Measurements from ENCODE around the gene ZFYVE27.

Gene ZFYVE27

DNA sequence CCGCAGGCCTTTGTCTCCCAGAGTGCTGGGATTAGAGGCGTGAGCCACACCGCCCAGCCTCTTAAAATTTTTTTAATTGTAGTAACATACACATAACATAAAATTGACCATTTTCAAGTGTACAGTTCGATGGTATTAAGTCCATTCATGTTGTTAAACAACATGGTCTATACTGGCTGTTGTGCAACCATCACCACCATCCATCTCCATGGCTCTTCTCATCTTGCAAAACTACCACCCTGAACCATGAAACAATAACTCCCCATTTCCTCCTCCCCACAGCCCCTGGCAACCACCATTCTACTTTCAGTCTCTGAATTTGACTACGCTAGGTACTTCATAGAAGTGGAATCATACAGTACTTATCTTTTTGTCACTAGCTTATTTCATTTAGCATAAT is 7.9 kb upstream of the ZFYVE27 start:
- no peak overlapping the region for H3K27ac Mint-ChIP-seq
- peaks cover 4% of the 10 kb centered on the region for H3K27me3 Mint-ChIP-seq
- no peaks in the 10 kb centered on the region for H3K4me1 Mint-ChIP-seq
- H3K9me3 Mint-ChIP-seq, result no peaks in the 10 kb centered on the region
- H3K36me3 Mint-ChIP-seq, result no peaks in the 10 kb centered on the region
- no peak overlapping the region for H3K4me3 Mint-ChIP-seq

- Mint-ChIP-seq H3K27ac (no peak overlapping the region), H3K4me1 (peaks cover 10% of the 10 kb centered on the region), H3K4me3 (no peak overlapping the region), H3K9me3 (no peaks in the 10 kb centered on the region), H3K36me3 (no peaks in the 10 kb centered on the region), H3K27me3 (peaks cover 4% of the 10 kb centered on the region)
Measured at GRCh38 chr10:97731346-97732051, 5.4 kb upstream of the ZFYVE27 start.

DNA sequence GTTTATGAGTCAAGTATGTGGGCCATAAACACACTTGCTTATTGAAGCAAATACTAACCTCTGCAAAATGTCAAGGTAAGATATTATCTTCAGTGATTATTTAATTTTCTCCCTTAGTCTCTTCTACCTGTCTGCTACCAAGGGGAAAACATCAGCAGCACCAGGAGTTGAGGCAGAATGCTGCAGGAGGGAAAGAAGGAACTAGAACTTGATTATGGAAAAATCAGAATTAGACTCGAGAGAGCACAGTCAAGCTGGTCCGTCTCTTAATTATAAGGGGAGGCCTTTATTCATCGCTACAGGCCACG is 4.9 kb upstream of the ZFYVE27 start:
- H3K4me3 Mint-ChIP-seq, result no peak overlapping the region
- no peaks in the 10 kb centered on the region for H3K36me3 Mint-ChIP-seq
- no peak overlapping the region for H3K27ac Mint-ChIP-seq
- peaks cover 4% of the 10 kb centered on the region for H3K27me3 Mint-ChIP-seq
- H3K4me1 Mint-ChIP-seq, result peaks cover 14% of the 10 kb centered on the region
- no peaks in the 10 kb centered on the region for H3K9me3 Mint-ChIP-seq

GRCh38 chr10:97733256-97733655 is 3.7 kb upstream of the ZFYVE27 start:
- H3K36me3 Mint-ChIP-seq, result no peaks in the 10 kb centered on the region
- no peak overlapping the region for H3K27ac Mint-ChIP-seq
- H3K4me1 Mint-ChIP-seq, result peaks cover 23% of the 10 kb centered on the region
- no peak overlapping the region for H3K4me3 Mint-ChIP-seq
- H3K27me3 Mint-ChIP-seq, result peaks cover 4% of the 10 kb centered on the region
- H3K9me3 Mint-ChIP-seq, result no peaks in the 10 kb centered on the region

- no peak overlapping the region for H3K4me3 Mint-ChIP-seq
- H3K27me3 Mint-ChIP-seq, result peaks cover 4% of the 10 kb centered on the region
- H3K4me1 Mint-ChIP-seq, result peaks cover 28% of the 10 kb centered on the region
- no peaks in the 10 kb centered on the region for H3K36me3 Mint-ChIP-seq
- H3K9me3 Mint-ChIP-seq, result no peaks in the 10 kb centered on the region
- H3K27ac Mint-ChIP-seq, result no peak overlapping the region
Measured at GRCh38 chr10:97734021-97734420, 2.9 kb upstream of the ZFYVE27 start.

DNA sequence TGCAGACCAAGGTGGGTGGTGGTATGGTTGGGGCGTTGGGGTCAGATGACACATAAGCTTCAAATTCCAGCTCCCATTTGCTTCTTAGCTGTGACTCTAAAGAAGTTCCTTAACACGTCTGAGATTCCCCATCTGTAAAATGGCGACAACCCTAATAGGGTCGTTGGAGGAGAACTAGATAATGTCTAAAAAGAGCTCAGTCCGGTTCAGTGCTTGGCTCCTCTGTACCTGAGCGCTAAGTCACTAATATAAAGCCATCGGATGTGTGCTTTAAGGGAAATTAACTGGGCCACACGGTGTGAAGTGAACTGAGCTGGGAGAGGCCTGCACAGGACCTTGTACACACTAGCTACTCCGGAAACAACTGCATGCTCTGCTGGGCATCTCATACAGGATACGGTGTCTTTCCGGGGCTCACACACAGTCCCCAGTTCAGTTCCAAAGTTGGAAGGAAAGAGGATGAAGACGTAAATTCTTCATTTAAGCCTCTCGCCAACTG is 476 bp upstream of the ZFYVE27 start:
- Mint-ChIP-seq H3K4me1 (peaks cover 49% of the 10 kb centered on the region), H3K27ac (peak overlapping the region; percentile 96)

GRCh38 chr10:97737770-97738265 is 890 bp downstream of the ZFYVE27 start:
- Mint-ChIP-seq H3K4me3 (peak overlapping the region; percentile 91), H3K27ac (peak overlapping the region; percentile 82), H3K9me3 (no peaks in the 10 kb centered on the region), H3K36me3 (peaks cover 5% of the 10 kb centered on the region), H3K27me3 (no peaks in the 10 kb centered on the region), H3K4me1 (peaks cover 53% of the 10 kb centered on the region)

More for the DNA sequence above, 476 bp upstream of the ZFYVE27 start:
- Mint-ChIP-seq H3K27me3 (peaks cover 2% of the 10 kb centered on the region), H3K36me3 (peaks cover 5% of the 10 kb centered on the region), H3K4me3 (peak overlapping the region; percentile 91), H3K9me3 (no peaks in the 10 kb centered on the region)

DNA sequence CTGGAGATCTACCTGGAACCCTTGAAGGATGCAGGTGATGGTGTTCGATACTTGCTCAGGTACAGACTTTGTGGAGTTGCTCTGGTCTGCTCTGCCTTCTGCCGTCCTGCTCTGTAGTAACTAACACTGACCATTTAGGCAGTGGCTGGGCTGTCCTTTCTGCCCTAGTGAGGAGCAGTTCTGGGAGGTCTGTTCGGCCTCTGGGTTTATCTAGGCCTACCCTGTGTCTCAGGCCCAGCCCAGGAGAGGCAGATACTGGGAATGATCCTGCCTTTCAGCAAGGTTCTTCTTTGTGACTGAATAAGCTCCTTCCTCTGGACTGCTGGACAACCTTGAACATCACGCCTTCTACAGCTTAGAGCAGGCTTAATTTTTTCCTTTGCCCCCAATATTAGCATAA is 1.7 kb downstream of the ZFYVE27 start:
- Mint-ChIP-seq H3K36me3 (peaks cover 5% of the 10 kb centered on the region), H3K9me3 (no peaks in the 10 kb centered on the region), H3K27me3 (no peaks in the 10 kb centered on the region), H3K4me1 (peaks cover 56% of the 10 kb centered on the region), H3K4me3 (peak overlapping the region; percentile 91), H3K27ac (no peak overlapping the region)

DNA sequence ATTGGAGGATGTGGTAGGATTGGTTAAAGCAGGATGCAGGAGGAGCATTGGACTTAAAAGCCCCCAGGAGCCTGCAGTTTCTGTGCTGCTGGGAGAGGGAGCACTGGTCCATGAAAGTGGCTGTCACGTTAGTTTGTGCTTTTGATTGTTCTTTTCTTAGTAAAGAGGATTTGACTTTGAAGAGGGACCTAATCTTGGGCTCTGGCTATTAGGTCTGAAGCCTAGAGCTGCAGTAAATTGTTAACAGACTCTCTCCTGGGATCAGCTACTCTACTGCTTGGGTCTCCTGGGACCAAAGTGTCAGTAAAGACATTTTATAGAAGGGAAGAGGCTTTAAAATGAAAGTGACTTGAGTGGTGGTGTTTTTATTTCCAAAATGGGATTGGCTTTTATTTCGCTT is 3.7 kb downstream of the ZFYVE27 start:
- peaks cover 69% of the 10 kb centered on the region for H3K4me1 Mint-ChIP-seq
- H3K27ac Mint-ChIP-seq, result no peak overlapping the region
- no peaks in the 10 kb centered on the region for H3K9me3 Mint-ChIP-seq
- H3K4me3 Mint-ChIP-seq, result no peak overlapping the region
- peaks cover 10% of the 10 kb centered on the region for H3K36me3 Mint-ChIP-seq
- H3K27me3 Mint-ChIP-seq, result no peaks in the 10 kb centered on the region

- no peaks in the 10 kb centered on the region for H3K9me3 Mint-ChIP-seq
- no peak overlapping the region for H3K4me3 Mint-ChIP-seq
- no peaks in the 10 kb centered on the region for H3K27me3 Mint-ChIP-seq
- H3K36me3 Mint-ChIP-seq, result peaks cover 20% of the 10 kb centered on the region
- H3K4me1 Mint-ChIP-seq, result peaks cover 47% of the 10 kb centered on the region
- no peak overlapping the region for H3K27ac Mint-ChIP-seq
Measured at GRCh38 chr10:97743169-97743943, 6.4 kb downstream of the ZFYVE27 start.

DNA sequence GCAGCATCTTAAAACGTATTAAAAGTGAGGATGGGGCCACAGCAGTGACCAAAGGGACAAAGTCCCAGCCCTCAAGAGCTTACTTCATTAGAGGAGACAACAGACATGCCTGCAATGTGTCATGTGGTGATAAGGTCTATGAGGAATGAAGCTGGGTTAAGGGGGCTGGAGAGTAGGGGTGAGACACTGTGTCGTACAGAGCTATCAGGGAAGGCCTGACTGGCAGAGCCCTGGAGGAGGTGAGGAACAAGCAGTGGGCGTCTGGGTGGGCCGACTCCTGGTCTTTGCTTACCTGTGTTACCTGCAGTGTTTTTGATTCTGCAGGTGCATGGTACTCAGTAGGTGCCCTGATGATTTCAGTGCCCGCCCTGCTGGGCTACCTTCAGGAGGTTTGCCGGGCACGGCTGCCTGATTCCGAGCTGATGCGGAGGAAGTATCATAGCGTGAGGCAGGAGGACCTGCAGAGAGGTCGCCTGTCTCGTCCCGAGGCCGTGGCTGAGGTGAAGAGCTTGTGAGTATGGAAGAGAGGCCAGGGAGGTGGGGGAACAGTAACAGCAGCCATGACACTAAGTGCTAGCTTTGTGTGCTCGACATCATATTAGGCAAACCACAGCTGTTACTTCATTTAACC is 7.6 kb downstream of the ZFYVE27 start:
- Mint-ChIP-seq H3K4me1 (peaks cover 41% of the 10 kb centered on the region), H3K4me3 (no peak overlapping the region), H3K36me3 (peaks cover 21% of the 10 kb centered on the region), H3K27me3 (no peaks in the 10 kb centered on the region), H3K27ac (no peak overlapping the region), H3K9me3 (no peaks in the 10 kb centered on the region)

GRCh38 chr10:97747573-97747972 is 10.6 kb downstream of the ZFYVE27 start:
- no peaks in the 10 kb centered on the region for H3K9me3 Mint-ChIP-seq
- H3K27ac Mint-ChIP-seq, result no peak overlapping the region
- peaks cover 22% of the 10 kb centered on the region for H3K36me3 Mint-ChIP-seq
- H3K4me3 Mint-ChIP-seq, result no peak overlapping the region
- no peaks in the 10 kb centered on the region for H3K27me3 Mint-ChIP-seq
- peaks cover 17% of the 10 kb centered on the region for H3K4me1 Mint-ChIP-seq

- Mint-ChIP-seq H3K27ac (no peak overlapping the region), H3K27me3 (no peaks in the 10 kb centered on the region), H3K36me3 (peaks cover 22% of the 10 kb centered on the region), H3K4me3 (no peak overlapping the region), H3K9me3 (no peaks in the 10 kb centered on the region), H3K4me1 (peaks cover 17% of the 10 kb centered on the region)
Measured at GRCh38 chr10:97748116-97748515, 11.2 kb downstream of the ZFYVE27 start.

- no peaks in the 10 kb centered on the region for H3K27me3 Mint-ChIP-seq
Measured at GRCh38 chr10:97752956-97753355, 16.0 kb downstream of the ZFYVE27 start.

GRCh38 chr10:97754726-97755125 is 17.8 kb downstream of the ZFYVE27 start:
- Mint-ChIP-seq H3K4me3 (no peak overlapping the region), H3K27me3 (no peaks in the 10 kb centered on the region), H3K9me3 (no peaks in the 10 kb centered on the region), H3K27ac (peak overlapping the region; percentile 46), H3K36me3 (peaks cover 13% of the 10 kb centered on the region), H3K4me1 (no peaks in the 10 kb centered on the region)

More at GRCh38 chr10:97752956-97753355, 16.0 kb downstream of the ZFYVE27 start:
- Mint-ChIP-seq H3K36me3 (peaks cover 16% of the 10 kb centered on the region), H3K9me3 (no peaks in the 10 kb centered on the region), H3K27ac (no peak overlapping the region), H3K4me3 (no peak overlapping the region), H3K4me1 (no peaks in the 10 kb centered on the region)

GRCh38 chr10:97755718-97756117 is 18.8 kb downstream of the ZFYVE27 start:
- Mint-ChIP-seq H3K27ac (no peak overlapping the region), H3K36me3 (peaks cover 13% of the 10 kb centered on the region), H3K27me3 (no peaks in the 10 kb centered on the region), H3K9me3 (no peaks in the 10 kb centered on the region), H3K4me1 (no peaks in the 10 kb centered on the region), H3K4me3 (no peak overlapping the region)
